GM21529 (cell line): Measurements from ENCODE around the gene TMEM201.
"Not testable (repeated sequence)": the region's sequence is repeated elsewhere in the genome, so short reads cannot be mapped to it uniquely, and the experiment has no call there.

Experiments
- ATAC-seq: cut with Tn5 transposase; IDR thresholded peaks from one replicate; pipeline ENCODE4 v1.9.1; 2021; ENCODE audit not compliant: unreplicated experiment

The TMEM201 gene

DNA sequence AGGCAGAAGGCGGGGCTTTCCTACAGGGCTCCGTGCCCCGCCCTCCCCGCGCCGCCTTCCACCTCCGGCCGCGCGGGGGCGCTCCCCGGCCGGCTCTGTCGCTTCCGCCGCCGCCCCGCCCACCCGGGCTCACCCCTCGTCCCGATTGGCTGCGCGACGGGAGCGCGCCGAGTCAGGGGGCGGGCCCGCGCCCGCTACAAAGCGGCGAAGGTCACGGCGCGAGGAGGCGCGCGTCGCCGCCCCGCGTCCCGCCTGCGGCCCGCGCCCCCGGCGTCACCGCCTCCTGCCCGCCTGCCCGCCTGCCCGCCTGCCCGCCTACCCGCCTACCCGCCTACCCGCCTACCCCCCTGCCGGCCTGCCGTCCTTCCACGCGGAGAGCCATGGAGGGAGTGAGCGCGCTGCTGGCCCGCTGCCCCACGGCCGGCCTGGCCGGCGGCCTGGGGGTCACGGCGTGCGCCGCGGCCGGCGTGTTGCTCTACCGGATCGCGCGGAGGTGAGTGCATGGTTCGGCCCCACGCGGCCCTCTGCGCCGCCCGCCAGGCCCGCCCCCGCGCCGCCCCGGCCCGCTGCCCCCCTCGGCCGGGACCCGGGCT is at the start of gene TMEM201:
Gene TMEM201, plus strand, starts transcription at position 361 of the 593 bp plus-strand sequence. Its CDS starts 20 bp downstream, at position 381.
- ATAC-seq = peak; percentile 65

GRCh38 chr1:9539165-9539828 is 49.4 kb upstream of the TMEM201 start, which contains the start of gene SLC25A33:
Gene SLC25A33 (plus strand): TSS chr1:9539465. CDS start chr1:9539692, 227 bp downstream.
- ATAC-seq = peak; percentile 94

DNA sequence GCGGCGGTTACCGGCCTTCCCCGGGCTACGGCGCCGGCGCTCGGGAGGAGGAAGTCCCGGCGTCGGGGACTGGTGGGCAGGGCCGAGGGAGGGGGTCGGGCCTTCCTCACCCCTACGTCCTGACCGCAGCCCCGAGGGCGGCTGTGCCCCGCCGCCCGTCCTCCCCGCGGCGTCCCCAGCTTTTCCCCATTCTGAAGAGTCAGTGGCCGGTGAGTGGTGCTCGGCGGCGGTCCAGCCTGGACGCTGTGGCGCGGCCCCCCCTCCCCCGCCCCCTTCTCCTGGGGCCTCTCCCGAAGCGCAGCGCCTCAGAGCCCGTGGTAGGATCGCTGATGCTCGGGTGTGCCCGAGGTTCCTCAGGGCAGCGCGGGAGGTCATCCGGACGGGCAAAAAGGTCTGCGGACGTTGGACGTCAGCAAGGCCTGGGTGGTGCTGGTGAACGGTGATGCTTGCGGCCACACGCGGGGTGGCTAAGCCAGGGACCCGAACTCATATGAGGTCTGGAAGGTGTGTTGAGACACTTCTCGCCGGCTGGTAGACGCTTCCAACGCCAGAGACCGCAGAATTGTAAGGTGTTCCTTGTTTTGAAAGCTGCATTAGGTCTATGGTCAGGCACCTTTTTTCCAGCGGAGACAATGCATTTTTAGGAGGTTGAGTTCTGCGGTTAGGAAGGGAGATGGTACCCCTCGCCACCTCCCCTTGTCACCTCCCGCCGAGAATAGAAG is 48.7 kb upstream of the TMEM201 start:
- ATAC-seq = peak; percentile 47

- no peak for ATAC-seq
These were observed 46.3 kb upstream of the TMEM201 start for GRCh38 chr1:9542430-9542829.

GRCh38 chr1:9544926-9545325 is 43.8 kb upstream of the TMEM201 start:
- no peak for ATAC-seq

- no peak for ATAC-seq
These were observed 38.7 kb upstream of the TMEM201 start for GRCh38 chr1:9549955-9550546.

- no peak for ATAC-seq
These were observed 36.7 kb upstream of the TMEM201 start for GRCh38 chr1:9551984-9552383.

- no peak for ATAC-seq
These were observed 35.0 kb upstream of the TMEM201 start for GRCh38 chr1:9553736-9554144.

DNA sequence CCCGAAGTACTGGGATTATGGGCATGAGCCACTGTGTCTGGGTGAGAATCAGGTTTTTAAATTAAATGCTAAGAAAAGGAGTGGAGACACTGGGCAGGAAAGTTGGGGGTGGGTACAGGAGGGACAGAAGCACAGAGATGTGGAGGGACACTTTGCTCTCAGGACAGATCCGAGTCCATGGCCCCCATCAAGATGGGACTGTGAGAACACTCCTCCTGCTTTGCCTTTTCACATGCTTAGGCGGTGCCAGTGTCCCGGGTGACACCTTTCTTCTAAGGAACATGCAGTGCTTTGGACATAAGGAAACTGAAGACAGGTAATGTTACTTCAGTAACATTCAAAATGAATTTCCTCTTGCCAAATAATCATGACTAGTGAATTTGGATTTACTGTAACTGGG is 32.8 kb upstream of the TMEM201 start:
- no peak for ATAC-seq

DNA sequence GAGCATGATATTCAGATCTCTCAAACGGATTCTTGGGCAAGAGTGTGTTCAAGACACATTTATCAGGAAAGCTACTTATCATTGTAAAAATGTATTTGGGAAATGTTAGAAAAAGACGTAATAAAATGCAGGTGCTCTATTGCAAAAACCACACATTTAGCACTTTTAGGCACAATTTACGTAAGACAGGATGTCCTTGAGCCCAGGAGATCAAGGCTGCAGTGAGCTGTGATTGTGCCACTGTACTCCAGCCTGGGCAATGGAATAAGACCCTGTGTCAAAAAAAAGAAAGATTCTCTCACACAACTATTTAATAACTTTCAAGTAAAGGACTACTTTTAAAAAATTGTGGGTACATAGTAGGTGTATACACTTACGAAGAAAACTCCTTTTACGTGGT is 31.1 kb upstream of the TMEM201 start:
- no peak for ATAC-seq

DNA sequence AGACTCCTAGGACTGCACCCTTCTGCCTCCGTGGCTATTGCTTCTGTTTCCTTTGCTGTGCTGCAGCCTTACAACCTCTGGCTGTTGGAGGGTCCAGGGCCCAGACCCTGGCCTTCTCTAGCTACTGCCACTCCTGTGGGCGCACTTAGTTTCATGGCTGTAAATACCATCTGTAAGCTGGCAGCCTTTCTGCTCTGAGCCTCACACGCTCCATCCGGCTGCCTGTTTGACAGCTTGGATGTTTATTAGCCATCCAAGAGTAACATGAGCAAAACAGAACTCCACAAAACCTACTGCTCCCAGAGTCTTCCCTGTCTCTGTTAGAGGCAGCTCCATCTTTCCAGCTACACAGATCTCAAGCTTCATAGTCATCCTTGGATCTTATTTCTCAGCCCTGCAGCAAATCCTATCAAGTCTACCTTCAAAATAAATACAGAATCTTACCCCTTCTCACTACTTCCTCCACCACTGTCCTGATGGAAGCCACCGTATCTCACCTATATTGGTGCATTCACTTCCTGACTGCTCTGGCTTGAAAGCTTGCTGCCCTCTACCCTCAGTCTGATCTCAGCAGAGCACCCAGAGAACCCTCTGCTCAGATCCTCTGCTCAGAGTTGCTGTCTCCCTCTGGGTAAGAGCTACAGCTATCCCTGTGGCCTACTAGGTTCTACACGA is 30.3 kb upstream of the TMEM201 start:
- no peak for ATAC-seq

GRCh38 chr1:9558946-9559545 is 29.7 kb upstream of the TMEM201 start:
- ATAC-seq = no peak

- no peak for ATAC-seq
These were observed 29.0 kb upstream of the TMEM201 start for GRCh38 chr1:9559673-9560072.

DNA sequence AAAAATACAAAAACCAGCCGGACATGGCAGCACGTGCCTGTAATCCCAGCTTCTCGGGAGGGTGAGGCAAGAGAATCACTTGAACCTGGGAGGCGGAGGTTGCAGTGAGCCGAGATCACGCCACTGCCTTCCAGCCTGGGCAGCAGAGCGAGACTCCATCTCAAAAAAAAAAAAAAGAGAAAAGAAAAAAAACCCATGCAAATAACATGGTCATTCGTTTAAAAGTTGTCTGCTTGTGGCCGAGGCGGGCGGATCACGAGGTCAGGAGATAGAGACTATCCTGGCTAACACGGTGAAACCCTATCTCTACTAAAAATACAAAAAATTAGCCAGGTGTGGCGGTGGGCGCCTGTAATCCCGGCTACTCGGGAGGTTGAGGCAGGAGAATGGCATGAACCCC is 28.6 kb upstream of the TMEM201 start:
- not testable (repeated sequence) for ATAC-seq

- ATAC-seq = no peak
These were observed 27.3 kb upstream of the TMEM201 start for GRCh38 chr1:9561429-9561828.

- no peak for ATAC-seq
These were observed 19.4 kb upstream of the TMEM201 start for GRCh38 chr1:9569267-9569666.

GRCh38 chr1:9570886-9571529 is 17.7 kb upstream of the TMEM201 start:
- ATAC-seq = not testable (repeated sequence)

DNA sequence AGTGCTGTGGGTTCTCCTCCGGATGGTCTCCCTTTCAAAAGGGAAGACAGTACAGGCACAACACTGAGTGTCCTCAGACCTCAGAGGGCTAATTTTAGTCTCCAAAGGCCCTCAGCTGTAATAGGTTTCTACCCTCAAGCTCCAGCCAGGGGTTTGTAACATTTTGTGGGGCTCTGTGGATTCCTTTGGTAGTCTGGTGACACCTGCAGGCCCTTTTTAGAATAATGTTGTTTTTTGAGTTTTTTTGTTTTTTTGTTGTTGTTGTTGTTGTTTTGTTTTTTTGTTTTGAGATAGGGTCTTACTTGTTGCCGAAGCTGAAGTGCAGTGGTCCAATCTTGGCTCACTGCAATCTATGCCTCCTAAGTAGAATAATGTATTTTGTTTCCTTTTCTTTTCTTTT is 15.0 kb upstream of the TMEM201 start:
- no peak for ATAC-seq

GRCh38 chr1:9575486-9575885 is 13.2 kb upstream of the TMEM201 start:
- no peak for ATAC-seq

GRCh38 chr1:9576903-9577302 is 11.8 kb upstream of the TMEM201 start:
- no peak for ATAC-seq
